ENCODE data around the gene C3orf70. TPM values are rescaled to one million over a fixed set of nuclear protein-coding genes. Genes with fewer than 3 reads are reported as not detected.

The C3orf70 gene
- total and polyA plus RNA-seq, 8 donors = 0.22 to 0.90 (median 0.36) TPM

GRCh38 chr3:185089343-185089742 lies 63.5 kb downstream of the C3orf70 start:
- ATAC-seq = no peak
- Histone ChIP-seq H3K36me3 (no peaks in the 10 kb centered on the region), H3K4me3 (no peak overlapping the region), H3K9me3 (no peaks in the 10 kb centered on the region), H3K27ac (no peak overlapping the region), H3K27me3 (no peaks in the 10 kb centered on the region), H3K4me1 (no peaks in the 10 kb centered on the region)
- 68 to 69% methylated on average over 2 of the region's 2 CpGs for WGBS, 2 donors
- DNase-seq = no peak
- TF ChIP-seq CTCF (IDR thresholded peaks at IDR 0.05) = no peak
- intact Hi-C loops (cut with DNase I) = no loop called here
- FAIRE-seq = no peak

GRCh38 chr3:185087419-185087818 lies 65.4 kb downstream of the C3orf70 start:
- Histone ChIP-seq H3K27ac (no peak overlapping the region), H3K36me3 (no peaks in the 10 kb centered on the region), H3K4me1 (no peaks in the 10 kb centered on the region), H3K27me3 (no peaks in the 10 kb centered on the region), H3K9me3 (no peaks in the 10 kb centered on the region), H3K4me3 (no peak overlapping the region)
- intact Hi-C loops (cut with DNase I) = no loop called here
- no peak for TF ChIP-seq CTCF (IDR thresholded peaks at IDR 0.05)
- no peak for FAIRE-seq
- no peak for ATAC-seq
- DNase-seq = no peak
- 70 to 80% methylated on average over 3 of the region's 3 CpGs for WGBS, 2 donors

GRCh38 chr3:185084901-185085300 lies 68.0 kb downstream of the C3orf70 start:
- no peak for TF ChIP-seq CTCF (IDR thresholded peaks at IDR 0.05)
- no peak overlapping the region for H3K4me3 ChIP-seq
- H3K36me3 ChIP-seq = no peaks in the 10 kb centered on the region
- H3K27ac ChIP-seq = no peak overlapping the region
- ATAC-seq = no peak
- FAIRE-seq = no peak
- no peaks in the 10 kb centered on the region for H3K9me3 ChIP-seq
- H3K27me3 ChIP-seq = no peaks in the 10 kb centered on the region
- DNase-seq = no peak
- H3K4me1 ChIP-seq = no peaks in the 10 kb centered on the region
- WGBS, 2 donors = 59 to 68% methylated on average over 5 of the region's 5 CpGs
- intact Hi-C loops (cut with DNase I) = no loop called here

GRCh38 chr3:185084402-185084801 lies 68.5 kb downstream of the C3orf70 start:
- TF ChIP-seq CTCF (IDR thresholded peaks at IDR 0.05) = no peak
- no peaks in the 10 kb centered on the region for H3K9me3 ChIP-seq
- WGBS, 2 donors = 76 to 85% methylated on average over 5 of the region's 5 CpGs
- DNase-seq (no peak), ATAC-seq (no peak), FAIRE-seq (no peak)
- no peak overlapping the region for H3K4me3 ChIP-seq
- intact Hi-C loops (cut with DNase I) = no loop called here
- H3K4me1 ChIP-seq = no peaks in the 10 kb centered on the region
- H3K27me3 ChIP-seq = no peaks in the 10 kb centered on the region
- no peaks in the 10 kb centered on the region for H3K36me3 ChIP-seq
- H3K27ac ChIP-seq = no peak overlapping the region

- Histone ChIP-seq H3K36me3 (no peaks in the 10 kb centered on the region), H3K27me3 (no peaks in the 10 kb centered on the region), H3K27ac (no peak overlapping the region), H3K4me1 (no peaks in the 10 kb centered on the region), H3K9me3 (no peaks in the 10 kb centered on the region), H3K4me3 (no peak overlapping the region)
- TF ChIP-seq CTCF (IDR thresholded peaks at IDR 0.05) = no peak
- ATAC-seq = no peak
- no peak for DNase-seq
- WGBS, 2 donors = 71 to 75% methylated on average over 14 of the region's 14 CpGs
- intact Hi-C loops (cut with DNase I) = no loop called here
- no peak for FAIRE-seq
These were observed 70.0 kb downstream of the C3orf70 start for GRCh38 chr3:185082829-185083228.
